Measurements from ENCODE around the gene SAMD4A. TPM values are rescaled to one million over a fixed set of nuclear protein-coding genes. Genes with fewer than 3 reads are reported as not detected.

SAMD4A gene
- total and polyA plus RNA-seq, 8 donors: 4.5 to 40.5 (median 8.0) TPM

DNA sequence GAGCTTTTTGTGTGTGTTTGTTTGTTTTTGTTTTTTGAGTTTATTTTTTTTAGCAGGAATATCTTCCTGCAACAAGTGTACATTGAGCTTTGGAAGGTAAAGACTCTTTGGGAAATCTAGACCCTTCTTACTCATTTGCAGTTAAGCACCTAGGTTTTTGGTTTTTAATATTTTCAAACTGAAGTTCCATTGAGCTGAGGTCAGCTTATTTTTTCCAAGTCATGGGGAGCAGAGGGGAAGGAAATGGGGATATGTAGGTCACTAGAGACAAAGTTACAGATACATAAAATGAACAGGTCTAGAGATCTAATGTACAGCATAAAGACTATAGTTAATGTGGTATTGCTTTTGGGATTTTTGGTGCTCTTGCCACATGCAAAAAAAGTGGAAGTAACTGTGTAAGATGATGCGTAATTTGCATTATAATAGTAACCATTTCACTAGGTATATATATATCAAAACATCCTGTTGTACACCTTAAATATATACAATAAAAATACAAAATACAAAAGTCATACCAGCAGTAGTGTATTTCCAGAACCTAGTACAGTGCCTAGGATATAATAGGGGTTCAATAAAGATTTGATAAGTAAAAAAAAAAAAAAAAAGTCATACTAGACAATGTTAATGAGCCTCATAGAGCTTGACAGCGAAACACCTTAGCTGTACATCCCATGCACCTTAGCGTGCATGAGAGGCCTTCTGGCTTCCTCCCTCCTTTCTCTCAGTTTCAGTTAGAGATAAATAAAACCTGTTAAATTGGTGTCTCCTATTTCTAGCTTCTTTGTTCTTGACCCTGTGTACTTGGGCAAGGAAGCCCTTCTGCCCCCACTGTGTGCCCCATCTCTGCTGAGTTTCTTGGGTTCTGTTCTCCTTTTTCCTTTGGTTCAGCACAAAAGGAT, 34.6 kb upstream of the SAMD4A start:
- H3K4me1 ChIP-seq: no peaks in the 10 kb centered on the region
- no peaks in the 10 kb centered on the region for H3K9me3 ChIP-seq
- intact Hi-C loops (cut with DNase I): no loop called here
- H3K36me3 ChIP-seq: peaks cover 0 to 10% of the 10 kb centered on the region in 2 donors
- no peak overlapping the region for H3K4me3 ChIP-seq
- no peak overlapping the region for H3K27ac ChIP-seq
- no peaks in the 10 kb centered on the region for H3K27me3 ChIP-seq
- no peak for DNase-seq
- TF ChIP-seq, protein P1, sequence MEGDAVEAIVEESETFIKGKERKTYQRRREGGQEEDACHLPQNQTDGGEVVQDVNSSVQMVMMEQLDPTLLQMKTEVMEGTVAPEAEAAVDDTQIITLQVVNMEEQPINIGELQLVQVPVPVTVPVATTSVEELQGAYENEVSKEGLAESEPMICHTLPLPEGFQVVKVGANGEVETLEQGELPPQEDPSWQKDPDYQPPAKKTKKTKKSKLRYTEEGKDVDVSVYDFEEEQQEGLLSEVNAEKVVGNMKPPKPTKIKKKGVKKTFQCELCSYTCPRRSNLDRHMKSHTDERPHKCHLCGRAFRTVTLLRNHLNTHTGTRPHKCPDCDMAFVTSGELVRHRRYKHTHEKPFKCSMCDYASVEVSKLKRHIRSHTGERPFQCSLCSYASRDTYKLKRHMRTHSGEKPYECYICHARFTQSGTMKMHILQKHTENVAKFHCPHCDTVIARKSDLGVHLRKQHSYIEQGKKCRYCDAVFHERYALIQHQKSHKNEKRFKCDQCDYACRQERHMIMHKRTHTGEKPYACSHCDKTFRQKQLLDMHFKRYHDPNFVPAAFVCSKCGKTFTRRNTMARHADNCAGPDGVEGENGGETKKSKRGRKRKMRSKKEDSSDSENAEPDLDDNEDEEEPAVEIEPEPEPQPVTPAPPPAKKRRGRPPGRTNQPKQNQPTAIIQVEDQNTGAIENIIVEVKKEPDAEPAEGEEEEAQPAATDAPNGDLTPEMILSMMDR (IDR thresholded peaks at IDR 0.05): no peak
- no peak for ATAC-seq

DNA sequence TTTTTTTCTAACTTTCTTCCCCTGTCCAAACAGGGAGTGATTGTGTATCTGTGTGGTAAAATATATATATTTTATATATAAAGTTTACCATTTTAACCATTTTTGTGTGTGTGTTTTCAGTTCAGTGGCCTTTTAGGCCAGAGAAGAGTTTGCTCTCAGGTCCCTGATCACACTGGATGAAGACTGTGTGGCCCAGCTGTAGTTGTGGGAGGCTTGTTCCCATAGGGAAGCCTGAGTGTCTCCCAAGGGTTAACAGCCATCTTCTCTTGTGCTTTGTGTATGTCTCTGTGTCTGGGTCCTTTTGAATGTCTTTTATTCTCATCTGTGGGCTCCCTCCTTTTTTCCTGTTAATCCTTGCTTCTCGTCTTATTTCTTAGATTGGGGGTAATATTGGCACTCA, 33.8 kb upstream of the SAMD4A start:
- DNase-seq (no peak), ATAC-seq (no peak)
- H3K4me1 ChIP-seq: no peaks in the 10 kb centered on the region
- H3K27ac ChIP-seq: no peak overlapping the region
- intact Hi-C loops (cut with DNase I): no loop called here
- TF ChIP-seq, protein P1 (IDR thresholded peaks at IDR 0.05): no peak
- no peaks in the 10 kb centered on the region for H3K27me3 ChIP-seq
- H3K4me3 ChIP-seq: no peak overlapping the region
- peaks cover 0 to 7% of the 10 kb centered on the region in 2 donors for H3K36me3 ChIP-seq
- no peaks in the 10 kb centered on the region for H3K9me3 ChIP-seq

DNA sequence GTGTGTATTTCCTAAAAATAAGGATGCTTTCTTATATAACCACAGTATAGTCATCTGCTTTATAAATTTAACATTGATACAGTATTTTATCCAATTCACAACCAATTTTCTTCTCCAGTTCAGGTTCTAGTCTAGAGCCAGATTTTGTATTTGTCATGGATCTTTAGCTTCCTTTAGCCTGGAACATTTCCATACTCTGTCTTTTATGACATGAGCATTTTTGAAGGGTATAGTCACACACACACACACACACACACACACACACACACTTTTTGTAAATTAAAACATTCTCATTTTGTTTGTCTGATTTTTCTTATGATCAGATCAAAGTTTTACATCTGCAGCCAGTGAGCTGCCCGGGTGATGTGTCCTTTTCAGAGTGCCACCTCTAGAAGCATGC, 31.8 kb upstream of the SAMD4A start:
- Histone ChIP-seq H3K27me3 (no peaks in the 10 kb centered on the region), H3K4me3 (no peak overlapping the region), H3K27ac (no peak overlapping the region), H3K36me3 (peaks cover 0 to 21% of the 10 kb centered on the region in 2 donors), H3K9me3 (no peaks in the 10 kb centered on the region), H3K4me1 (no peaks in the 10 kb centered on the region)
- TF ChIP-seq, protein P1 (IDR thresholded peaks at IDR 0.05): no peak
- intact Hi-C loops (cut with DNase I): no loop called here
- ATAC-seq (no peak), DNase-seq (peak in 1 of 4 donors; percentile 9)

DNA sequence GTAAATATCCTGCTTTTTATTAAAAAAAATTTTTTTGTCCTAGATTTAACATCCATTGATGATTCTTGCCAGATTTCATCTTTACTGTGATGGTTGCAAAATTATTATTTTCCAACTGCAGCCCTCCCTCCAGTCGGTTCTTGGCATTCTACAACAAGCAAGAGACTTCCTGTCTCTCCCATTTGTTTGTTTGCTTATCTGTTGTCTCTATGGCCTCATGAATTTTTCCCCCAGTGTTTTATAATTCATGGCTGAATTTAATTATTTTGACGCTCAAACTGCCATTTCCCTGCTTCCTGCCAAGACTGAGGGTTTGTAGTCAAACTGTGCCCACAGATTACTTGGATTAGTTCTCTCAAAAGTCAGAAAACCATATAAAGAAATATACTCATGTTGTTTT, 31.3 kb upstream of the SAMD4A start:
- Histone ChIP-seq H3K4me3 (no peak overlapping the region), H3K27ac (no peak overlapping the region), H3K9me3 (no peaks in the 10 kb centered on the region), H3K27me3 (no peaks in the 10 kb centered on the region), H3K36me3 (peaks cover 0 to 26% of the 10 kb centered on the region in 2 donors), H3K4me1 (no peaks in the 10 kb centered on the region)
- DNase-seq (peak in 2 of 4 donors; percentile 19 to 49), ATAC-seq (no peak)
- TF ChIP-seq, protein P1 (IDR thresholded peaks at IDR 0.05): no peak
- intact Hi-C loops (cut with DNase I): no loop called here

GRCh38 chr14:54537651-54538050, 29.3 kb upstream of the SAMD4A start:
- intact Hi-C loops (cut with DNase I): no loop called here
- ATAC-seq: no peak
- no peak for DNase-seq
- Histone ChIP-seq H3K27me3 (no peaks in the 10 kb centered on the region), H3K4me3 (no peak overlapping the region), H3K9me3 (no peaks in the 10 kb centered on the region), H3K36me3 (peaks cover 0 to 23% of the 10 kb centered on the region in 2 donors), H3K4me1 (no peaks in the 10 kb centered on the region), H3K27ac (no peak overlapping the region)
- TF ChIP-seq, protein P1 (IDR thresholded peaks at IDR 0.05): no peak

Measured in left lung (tissue), 10 donors.